WTC11 (cell line): ENCODE measurements around the gene DNAJB2. TPM values are rescaled to one million over a fixed set of nuclear protein-coding genes. Genes with fewer than 3 reads are reported as not detected.

ENCODE experiments used
- ATAC-seq: fragments of 200-7000 bp; cut with Tn5 transposase; 2 replicates; pipeline ENCODE4 v1.10.0; 2021; ENCODE audit warnings: mild to moderate bottlenecking, moderate library complexity
- CTCF ChIA-PET: fragments of 300-600 bp; sonication (Branson Sonifier 250); formaldehyde crosslinking; loops from one replicate; lab custom pipeline; 2021; ENCODE audit warnings: antibody characterized with exemption; lab: Charles Lee
- POLR2A ChIA-PET: fragments of 350-600 bp; sonication (Branson Sonifier 250); formaldehyde crosslinking; loops from one replicate; lab custom pipeline; 2021; ENCODE audit warnings: antibody characterized with exemption; lab: Charles Lee
- DNase-seq: peaks from one replicate; pipeline ENCODE4 v3.0.0; 2021; ENCODE audit warnings: low spot score
- H3K27ac Mint-ChIP-seq: 2 replicates; pipeline ENCODE4 v1.8.0; 2021; ENCODE audit warnings: mixed read lengths
- H3K27me3 Mint-ChIP-seq: 2 replicates; pipeline ENCODE4 v1.8.0; 2021; ENCODE audit warnings: low read depth, mild to moderate bottlenecking, moderate library complexity, mixed read lengths
- H3K36me3 Mint-ChIP-seq: 2 replicates; pipeline ENCODE4 v1.8.0; 2021; ENCODE audit warnings: mixed read lengths
- H3K4me1 Mint-ChIP-seq: 2 replicates; pipeline ENCODE4 v1.8.0; 2022; ENCODE audit warnings: mixed read lengths
- H3K4me3 Mint-ChIP-seq: 2 replicates; pipeline ENCODE4 v1.8.0; 2021; ENCODE audit warnings: mild to moderate bottlenecking, moderate library complexity, mixed read lengths
- H3K9me3 Mint-ChIP-seq: 2 replicates; pipeline ENCODE4 v1.8.0; 2021; ENCODE audit warnings: mixed read lengths
- ARID4B ChIP-seq: sonication (generic); formaldehyde crosslinking; IDR thresholded peaks from 2 replicates; pipeline ENCODE4 v1.8.0; 2023; ENCODE audit warnings: missing genetic modification reagents, mild to moderate bottlenecking, borderline replicate concordance
- ATF2 ChIP-seq: sonication (generic); formaldehyde crosslinking; IDR thresholded peaks from 2 replicates; pipeline ENCODE4 v1.8.1; 2022; ENCODE audit warnings: low read depth, missing genetic modification reagents, borderline replicate concordance
- CBFB ChIP-seq: sonication (generic); formaldehyde crosslinking; IDR thresholded peaks from 2 replicates; pipeline ENCODE4 v1.8.1; 2022; ENCODE audit warnings: mild to moderate bottlenecking, low read depth, missing genetic modification reagents
- E2F1 ChIP-seq: sonication (generic); formaldehyde crosslinking; IDR thresholded peaks from 2 replicates; pipeline ENCODE4 v1.8.0; 2022; ENCODE audit warnings: mild to moderate bottlenecking, missing genetic modification reagents
- EMX1 ChIP-seq: fragments of 250-450 bp; sonication (Bioruptor Pico); IDR thresholded peaks from 2 replicates; pipeline ENCODE4 v1.8.0; 2021; ENCODE audit warnings: mild to moderate bottlenecking
- FOXK1 ChIP-seq: sonication (generic); formaldehyde crosslinking; IDR thresholded peaks from 2 replicates; pipeline ENCODE4 v1.8.0; 2022; ENCODE audit warnings: mild to moderate bottlenecking, moderate library complexity, missing genetic modification reagents
- FOXP1 ChIP-seq: sonication (generic); formaldehyde crosslinking; IDR thresholded peaks from 2 replicates; pipeline ENCODE4 v1.8.0; 2022; ENCODE audit warnings: missing genetic modification reagents, mild to moderate bottlenecking, moderate library complexity, borderline replicate concordance
- HMGXB4 ChIP-seq: sonication (generic); formaldehyde crosslinking; IDR thresholded peaks from 2 replicates; pipeline ENCODE4 v1.8.1; 2023; ENCODE audit warnings: mild to moderate bottlenecking, moderate library complexity, missing genetic modification reagents
- NFE2L1 ChIP-seq: sonication (generic); formaldehyde crosslinking; IDR thresholded peaks from 2 replicates; pipeline ENCODE4 v1.8.1; 2023; ENCODE audit warnings: missing genetic modification reagents
- NR3C1 ChIP-seq: sonication (generic); formaldehyde crosslinking; conservative IDR thresholded peaks from 2 replicates; pipeline ENCODE4 v1.8.1; 2023; ENCODE audit warnings: low read depth, mild to moderate bottlenecking, missing genetic modification reagents
- OVOL2 ChIP-seq: fragments of 250-450 bp; sonication (Bioruptor Pico); IDR thresholded peaks from 2 replicates; pipeline ENCODE4 v1.9.0; 2021; ENCODE audit warnings: mild to moderate bottlenecking, borderline replicate concordance
- RELA ChIP-seq: sonication (generic); formaldehyde crosslinking; IDR thresholded peaks from 2 replicates; pipeline ENCODE4 v1.8.1; 2022; ENCODE audit warnings: missing genetic modification reagents, mild to moderate bottlenecking, borderline replicate concordance
- SP1 ChIP-seq: sonication (generic); formaldehyde crosslinking; conservative IDR thresholded peaks from 2 replicates; pipeline ENCODE4 v1.8.1; 2022; ENCODE audit warnings: missing genetic modification reagents
- TP53 ChIP-seq: sonication (generic); formaldehyde crosslinking; IDR thresholded peaks from 2 replicates; pipeline ENCODE4 v1.8.1; 2023; ENCODE audit warnings: mild to moderate bottlenecking, missing genetic modification reagents
- ZMAT4 ChIP-seq: fragments of 250-450 bp; sonication (Bioruptor Pico); IDR thresholded peaks from 2 replicates; pipeline ENCODE4 v1.9.0; 2021; ENCODE audit warnings: mild to moderate bottlenecking
- ZNF138 ChIP-seq: sonication (generic); formaldehyde crosslinking; conservative IDR thresholded peaks from 2 replicates; pipeline ENCODE4 v1.8.1; 2022; ENCODE audit warnings: mild to moderate bottlenecking, moderate library complexity, missing genetic modification reagents
- total RNA-seq: library from RNA; stranded (reverse); gene quantifications from 3 replicates; pipeline ENCODE4 v1.2.3, GENCODE V29; 2021
- TF ChIP-seq, protein P1 (sequence below): sonication (generic); formaldehyde crosslinking; IDR thresholded peaks from 2 replicates; pipeline ENCODE4 v1.8.0; 2023; ENCODE audit warnings: mild to moderate bottlenecking, missing genetic modification reagents
- TF ChIP-seq, protein P2 (sequence below): sonication (generic); formaldehyde crosslinking; conservative IDR thresholded peaks from 2 replicates; pipeline ENCODE4 v1.8.1; 2022; ENCODE audit warnings: mild to moderate bottlenecking, missing genetic modification reagents

The DNAJB2 gene
- total RNA-seq, 1 experiment from 2014 or later: 36.1 TPM

DNA sequence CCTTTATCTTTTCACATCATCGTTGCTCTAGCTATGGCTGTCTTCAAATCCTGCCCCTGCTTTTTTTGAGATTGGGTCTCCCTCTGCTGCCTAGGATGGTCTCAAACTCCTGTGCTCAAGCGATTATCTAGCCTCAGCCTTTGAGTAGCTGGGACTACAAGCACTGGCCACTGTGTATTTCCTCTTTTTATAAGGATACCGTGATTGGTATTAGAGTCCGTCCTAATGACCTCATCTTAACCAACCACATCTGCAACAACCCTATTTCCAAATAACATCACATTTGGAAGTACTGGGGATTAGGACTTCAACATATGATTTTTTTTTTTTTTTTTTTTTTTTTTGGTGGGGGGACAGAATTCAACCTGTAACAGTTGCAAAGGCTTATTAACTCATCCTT lies 44.3 kb downstream of the DNAJB2 start (continued):
- TF ChIP-seq, protein P1, sequence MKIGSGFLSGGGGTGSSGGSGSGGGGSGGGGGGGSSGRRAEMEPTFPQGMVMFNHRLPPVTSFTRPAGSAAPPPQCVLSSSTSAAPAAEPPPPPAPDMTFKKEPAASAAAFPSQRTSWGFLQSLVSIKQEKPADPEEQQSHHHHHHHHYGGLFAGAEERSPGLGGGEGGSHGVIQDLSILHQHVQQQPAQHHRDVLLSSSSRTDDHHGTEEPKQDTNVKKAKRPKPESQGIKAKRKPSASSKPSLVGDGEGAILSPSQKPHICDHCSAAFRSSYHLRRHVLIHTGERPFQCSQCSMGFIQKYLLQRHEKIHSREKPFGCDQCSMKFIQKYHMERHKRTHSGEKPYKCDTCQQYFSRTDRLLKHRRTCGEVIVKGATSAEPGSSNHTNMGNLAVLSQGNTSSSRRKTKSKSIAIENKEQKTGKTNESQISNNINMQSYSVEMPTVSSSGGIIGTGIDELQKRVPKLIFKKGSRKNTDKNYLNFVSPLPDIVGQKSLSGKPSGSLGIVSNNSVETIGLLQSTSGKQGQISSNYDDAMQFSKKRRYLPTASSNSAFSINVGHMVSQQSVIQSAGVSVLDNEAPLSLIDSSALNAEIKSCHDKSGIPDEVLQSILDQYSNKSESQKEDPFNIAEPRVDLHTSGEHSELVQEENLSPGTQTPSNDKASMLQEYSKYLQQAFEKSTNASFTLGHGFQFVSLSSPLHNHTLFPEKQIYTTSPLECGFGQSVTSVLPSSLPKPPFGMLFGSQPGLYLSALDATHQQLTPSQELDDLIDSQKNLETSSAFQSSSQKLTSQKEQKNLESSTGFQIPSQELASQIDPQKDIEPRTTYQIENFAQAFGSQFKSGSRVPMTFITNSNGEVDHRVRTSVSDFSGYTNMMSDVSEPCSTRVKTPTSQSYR: no peak
- TF ChIP-seq E2F1 (CRISPR knock-in tag): no peak
- no peak for TF ChIP-seq NFE2L1
- no peak for TF ChIP-seq EMX1 (CRISPR knock-in tag)
- TF ChIP-seq HMGXB4 (CRISPR knock-in tag): no peak
- TF ChIP-seq OVOL2: no peak
- no peak for TF ChIP-seq RELA (CRISPR knock-in tag)
- no peak for TF ChIP-seq FOXK1

DNA sequence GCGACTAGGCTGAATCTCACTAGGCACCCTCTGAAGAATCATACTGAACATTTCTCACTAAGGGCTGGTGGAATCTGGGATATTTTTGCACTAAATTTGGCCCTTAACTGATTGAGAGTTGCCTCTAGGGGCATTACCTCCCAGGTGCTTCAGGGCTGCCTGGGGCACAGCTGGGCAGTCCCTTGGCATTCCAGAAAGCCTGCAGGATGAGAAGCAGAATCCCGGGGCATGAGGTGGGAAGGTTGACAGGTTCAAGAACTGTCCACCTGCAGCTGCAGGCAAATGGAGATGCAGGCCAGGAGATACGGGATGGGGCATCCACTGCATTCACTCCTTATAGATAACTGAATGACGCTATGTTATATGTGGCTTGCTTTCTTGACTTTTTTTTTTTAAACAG lies 46.0 kb downstream of the DNAJB2 start:
- Mint-ChIP-seq H3K4me3 (no peak overlapping the region), H3K27ac (no peak overlapping the region), H3K9me3 (no peaks in the 10 kb centered on the region), H3K4me1 (no peaks in the 10 kb centered on the region), H3K36me3 (no peaks in the 10 kb centered on the region), H3K27me3 (peaks cover 60% of the 10 kb centered on the region)
- ChIA-PET CTCF (interaction anchor here (1.0 kb wide), 1 partner anchor 30 kb away, joined by 4 read pairs; no protein-coding TSS in a partner anchor), POLR2A (no interaction called here)
- ATAC-seq (no peak), DNase-seq (no peak)
- no peak for TF ChIP-seq ATF2 (CRISPR knock-in tag)
- no peak for TF ChIP-seq ZMAT4 (CRISPR knock-in tag)
- TF ChIP-seq CBFB (CRISPR knock-in tag): no peak
- no peak for TF ChIP-seq ZNF138 (CRISPR knock-in tag)
- TF ChIP-seq, protein P2, sequence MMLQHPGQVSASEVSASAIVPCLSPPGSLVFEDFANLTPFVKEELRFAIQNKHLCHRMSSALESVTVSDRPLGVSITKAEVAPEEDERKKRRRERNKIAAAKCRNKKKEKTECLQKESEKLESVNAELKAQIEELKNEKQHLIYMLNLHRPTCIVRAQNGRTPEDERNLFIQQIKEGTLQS (CRISPR knock-in tag): no peak
- no peak for TF ChIP-seq SP1 (CRISPR knock-in tag)
- TF ChIP-seq NR3C1: no peak
- no peak for TF ChIP-seq ARID4B (CRISPR knock-in tag)
- no peak for TF ChIP-seq TP53 (CRISPR knock-in tag)
- no peak for TF ChIP-seq OVOL2
- TF ChIP-seq FOXP1 (CRISPR knock-in tag): no peak
